Measurements from ENCODE around the gene ENTHD1.

ENTHD1 gene

DNA sequence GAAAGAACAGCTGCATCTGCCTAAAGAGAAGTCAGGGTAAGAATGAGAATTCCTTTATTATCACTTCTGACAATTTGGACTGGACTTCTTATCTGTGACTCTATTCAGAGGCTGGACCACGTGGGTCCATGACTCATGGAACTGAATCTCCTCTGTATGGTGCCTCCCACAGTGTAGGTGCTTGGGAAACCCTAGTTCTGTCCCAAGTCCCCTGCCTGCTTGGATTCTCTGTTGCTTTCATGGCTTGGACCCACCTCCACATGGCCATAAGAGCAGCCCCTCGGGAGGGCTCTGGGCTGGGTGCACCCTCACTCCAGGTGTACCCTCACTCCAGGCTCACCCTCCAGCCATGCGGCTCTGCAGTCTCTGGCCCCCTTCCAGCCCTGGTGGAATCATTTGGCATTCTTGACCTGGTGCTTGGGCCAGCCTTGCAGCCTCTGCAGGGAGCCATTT, 169.6 kb downstream of the ENTHD1 start:
- in situ Hi-C loops (cut with HindIII; ENCODE audit: low pct_ligation_motif_present, low sequenced_read_pairs) = no loop called here
- TF ChIP-seq CTCF (IDR thresholded peaks at IDR 0.05; ENCODE audit: low read depth, low read length, missing control alignments) = no peak
- no peaks in the 10 kb centered on the region for H3K36me3 ChIP-seq (replicated peaks)
- H3K27ac ChIP-seq = no peak overlapping the region
- DNase-seq = peak; percentile 60
- H3K4me3 ChIP-seq (ENCODE audit: low read depth, low read length) = no peak overlapping the region
- H3K27me3 ChIP-seq (replicated peaks) = peaks cover 10% of the 10 kb centered on the region

GRCh38 chr22:39723463-39723862, 170.1 kb downstream of the ENTHD1 start:
- H3K27me3 ChIP-seq (replicated peaks) = peaks cover 10% of the 10 kb centered on the region
- no peaks in the 10 kb centered on the region for H3K36me3 ChIP-seq (replicated peaks)
- no peak for DNase-seq
- no peak overlapping the region for H3K27ac ChIP-seq
- H3K4me3 ChIP-seq (ENCODE audit: low read depth, low read length) = no peak overlapping the region
- no peak for TF ChIP-seq CTCF (IDR thresholded peaks at IDR 0.05; ENCODE audit: low read depth, low read length, missing control alignments)
- in situ Hi-C loops (cut with HindIII; ENCODE audit: low pct_ligation_motif_present, low sequenced_read_pairs) = no loop called here

DNA sequence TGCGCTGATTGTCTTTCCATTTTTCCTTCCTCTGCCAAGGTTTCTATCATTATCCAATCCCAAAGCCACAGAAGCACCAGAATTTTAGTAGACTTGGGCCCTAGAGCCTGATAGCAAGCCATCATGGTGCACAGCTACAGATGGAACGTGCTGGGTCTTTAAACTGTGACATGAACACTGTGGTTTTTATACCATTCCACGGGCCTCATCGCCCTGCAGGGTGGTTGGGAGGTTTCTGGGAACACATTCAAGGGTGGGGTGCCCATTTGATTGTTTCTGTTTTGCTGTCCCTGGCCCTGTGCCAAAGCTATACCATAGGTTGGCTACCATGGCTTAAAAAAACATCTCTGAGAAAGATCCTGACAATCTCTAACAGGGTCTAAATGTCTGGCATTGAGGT, 171.1 kb downstream of the ENTHD1 start:
- no peak overlapping the region for H3K4me3 ChIP-seq (ENCODE audit: low read depth, low read length)
- H3K27ac ChIP-seq = no peak overlapping the region
- no peak for TF ChIP-seq CTCF (IDR thresholded peaks at IDR 0.05; ENCODE audit: low read depth, low read length, missing control alignments)
- H3K36me3 ChIP-seq (replicated peaks) = no peaks in the 10 kb centered on the region
- H3K27me3 ChIP-seq (replicated peaks) = peaks cover 10% of the 10 kb centered on the region
- no peak for DNase-seq
- in situ Hi-C loops (cut with HindIII; ENCODE audit: low pct_ligation_motif_present, low sequenced_read_pairs) = no loop called here

- TF ChIP-seq CTCF (IDR thresholded peaks at IDR 0.05; ENCODE audit: low read depth, low read length, missing control alignments) = no peak
- DNase-seq = no peak
- H3K27ac ChIP-seq = no peak overlapping the region
- peaks cover 9% of the 10 kb centered on the region for H3K27me3 ChIP-seq (replicated peaks)
- in situ Hi-C loops (cut with HindIII; ENCODE audit: low pct_ligation_motif_present, low sequenced_read_pairs) = no loop called here
- no peak overlapping the region for H3K4me3 ChIP-seq (ENCODE audit: low read depth, low read length)
- no peaks in the 10 kb centered on the region for H3K36me3 ChIP-seq (replicated peaks)
Observed at GRCh38 chr22:39722032-39722325, 171.6 kb downstream of the ENTHD1 start.

DNA sequence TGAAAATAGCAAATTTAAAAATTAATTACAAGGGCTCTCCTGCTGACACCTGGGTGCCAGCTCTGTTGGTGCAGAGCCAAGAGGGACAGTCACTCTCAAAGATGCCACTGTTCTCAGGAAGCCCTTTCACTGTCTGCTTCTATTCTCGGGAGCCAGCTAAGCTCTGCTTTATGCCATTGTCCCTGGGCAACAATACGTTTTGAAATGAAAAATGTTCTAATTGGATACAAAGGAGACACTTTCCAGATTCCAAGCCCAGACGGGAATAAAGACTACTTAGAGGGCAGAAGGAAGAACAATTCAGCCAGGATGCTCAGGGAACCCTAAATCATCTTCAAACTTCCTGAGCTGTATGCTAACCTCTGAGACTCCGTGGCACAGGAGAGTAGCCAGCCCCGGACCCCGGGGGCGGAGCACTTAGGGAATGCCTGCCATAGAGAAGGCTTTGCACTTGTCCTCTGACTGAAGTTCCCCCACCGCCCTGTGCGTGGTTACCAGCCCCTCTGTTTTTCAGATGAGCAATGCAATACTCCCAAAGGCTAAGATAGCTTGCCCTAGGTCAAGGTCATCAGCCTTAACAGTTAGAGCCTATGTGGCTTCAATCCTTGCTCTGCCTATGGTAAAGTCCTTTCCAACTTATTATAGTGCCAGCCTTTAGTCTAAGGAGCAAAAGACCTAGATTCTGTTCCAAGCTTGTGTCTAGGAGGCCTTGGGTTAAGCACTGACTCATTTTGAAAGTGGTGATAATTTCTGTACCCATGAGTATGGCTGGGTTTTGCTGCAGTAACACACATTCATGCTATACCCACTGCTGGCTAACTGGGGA, 172.1 kb downstream of the ENTHD1 start:
- DNase-seq = no peak
- in situ Hi-C loops (cut with HindIII; ENCODE audit: low pct_ligation_motif_present, low sequenced_read_pairs) = no loop called here
- Histone ChIP-seq H3K27ac (no peak overlapping the region), H3K36me3 (replicated peaks) (no peaks in the 10 kb centered on the region), H3K4me3 (ENCODE audit: low read depth, low read length) (no peak overlapping the region), H3K27me3 (replicated peaks) (peaks cover 5% of the 10 kb centered on the region)
- no peak for TF ChIP-seq CTCF (IDR thresholded peaks at IDR 0.05; ENCODE audit: low read depth, low read length, missing control alignments)

Measured in brain microvascular endothelial cell (primary cell).